OCI-LY1 (cell line): ENCODE data around the gene CASP3.

Source experiments
- CTCF ChIP-seq: fragments of 200-600 bp; sonication (generic), shearing (Covaris generic); IDR thresholded peaks from 2 replicates; pipeline ENCODE4 v1.5.1; 2017; ENCODE audit warnings: mild to moderate bottlenecking, antibody characterized with exemption, low read length, moderate library complexity, mixed read lengths
- EZH2 ChIP-seq: fragments of 200-600 bp; sonication (generic), shearing (Covaris generic); IDR thresholded peaks from 2 replicates; pipeline ENCODE4 v1.8.0; 2017; ENCODE audit warnings: borderline replicate concordance, mixed run types, mild to moderate bottlenecking, antibody characterized with exemption, low read length, moderate library complexity, mixed read lengths

- TF ChIP-seq CTCF: no peak
- TF ChIP-seq EZH2: no peak
Observed at GRCh38 chr4:184636144-184636543, 13.1 kb downstream of the CASP3 start.
